Neural cell (in vitro differentiated cells): Measurements from ENCODE around the gene FAM168B. TPM values are rescaled to one million over a fixed set of nuclear protein-coding genes. Genes with fewer than 3 reads are reported as not detected.

ENCODE experiments used
- H2AFZ ChIP-seq: fragments of 200-600, 300-800 bp; sonication (generic), shearing (Covaris generic); 2 replicates; pipeline ENCODE4 v1.6.0; 2014; ENCODE audit warnings: low read depth, mild to moderate bottlenecking, antibody characterized with exemption, low read length, moderate library complexity
- H3F3A ChIP-seq: fragments of 200-600 bp; shearing (Covaris generic); 2 replicates; pipeline ENCODE4 v1.6.1; 2016; ENCODE audit warnings: mild to moderate bottlenecking, moderate library complexity, mixed read lengths, antibody characterized with exemption, low read length; ENCODE audit not compliant: insufficient read depth, poor library complexity, severe bottlenecking
- H3K27ac ChIP-seq: fragments of 200-600, 300-800 bp; sonication (generic), shearing (Covaris generic); 2 replicates; pipeline ENCODE4 v1.5.1; 2014; ENCODE audit warnings: mild to moderate bottlenecking, low read length, moderate library complexity
- H3K27me3 ChIP-seq: fragments of 300-800, 200-600 bp; sonication (generic), shearing (Covaris generic); 2 replicates; pipeline ENCODE4 v1.6.0; 2014; ENCODE audit warnings: mild to moderate bottlenecking, low read depth, low read length, moderate library complexity; ENCODE audit not compliant: insufficient read depth
- H3K36me3 ChIP-seq: fragments of 300-800, 200-600 bp; sonication (generic), shearing (Covaris generic); 2 replicates; pipeline ENCODE4 v1.5.1; 2014; ENCODE audit warnings: mild to moderate bottlenecking, antibody characterized with exemption, low read length, moderate library complexity; ENCODE audit not compliant: insufficient read depth
- H3K4me2 ChIP-seq: fragments of 300-800, 200-600 bp; sonication (generic), shearing (Covaris generic); 2 replicates; pipeline ENCODE4 v1.6.0; 2014; ENCODE audit warnings: mild to moderate bottlenecking, low read length
- H3K4me3 ChIP-seq: fragments of 300-800, 200-600 bp; sonication (generic), shearing (Covaris generic); 2 replicates; pipeline ENCODE4 v1.5.1; 2014; ENCODE audit warnings: mild to moderate bottlenecking, low read length, moderate library complexity
- H3K79me2 ChIP-seq: fragments of 200-600 bp; shearing (Covaris generic); replicated peaks from 2 replicates; pipeline ENCODE4 v1.6.0; 2014; ENCODE audit warnings: mild to moderate bottlenecking, low read length, moderate library complexity; ENCODE audit not compliant: insufficient read depth
- H3K9ac ChIP-seq: fragments of 300-800, 200-600 bp; sonication (generic), shearing (Covaris generic); 2 replicates; pipeline ENCODE4 v1.6.1; 2016; ENCODE audit warnings: mild to moderate bottlenecking, low read length, mixed read lengths
- H3K9me2 ChIP-seq: fragments of 200-600 bp; shearing (Covaris generic); 2 replicates; pipeline ENCODE4 v1.6.1; 2016; ENCODE audit warnings: mild to moderate bottlenecking, low read length, mixed read lengths; ENCODE audit not compliant: insufficient read depth
- H3K9me3 ChIP-seq: fragments of 200-600, 300-800 bp; sonication (generic), shearing (Covaris generic); 2 replicates; pipeline ENCODE4 v1.6.1; 2016; ENCODE audit warnings: mild to moderate bottlenecking, mixed run types, low read length, moderate library complexity, mixed read lengths
- H4K20me1 ChIP-seq: fragments of 200-600 bp; shearing (Covaris generic); 2 replicates; pipeline ENCODE4 v1.6.1; 2016; ENCODE audit warnings: mild to moderate bottlenecking, mixed run types; ENCODE audit not compliant: insufficient read depth
- EP300 ChIP-seq: fragments of 450-650 bp; conservative IDR thresholded peaks from 2 replicates; pipeline ENCODE4 v1.6.1; 2014; ENCODE audit warnings: antibody characterized with exemption, mild to moderate bottlenecking, moderate library complexity; ENCODE audit not compliant: poor library complexity, severe bottlenecking
- EZH2 ChIP-seq: fragments of 200-600, 300-800 bp; shearing (Covaris generic), sonication (generic); IDR thresholded peaks from 2 replicates; pipeline ENCODE4 v1.6.1; 2014; ENCODE audit warnings: antibody characterized with exemption, low read length, borderline replicate concordance, mild to moderate bottlenecking; ENCODE audit not compliant: insufficient read depth, poor library complexity, severe bottlenecking
- MXI1 ChIP-seq: fragments of 450-650 bp; conservative IDR thresholded peaks from 2 replicates; pipeline ENCODE4 v1.6.1; 2014; ENCODE audit warnings: antibody characterized with exemption, mild to moderate bottlenecking; ENCODE audit not compliant: poor library complexity, severe bottlenecking
- POLR2AphosphoS5 ChIP-seq: IDR thresholded peaks from 2 replicates; pipeline ENCODE4 v1.6.1; 2012
- RAD21 ChIP-seq: fragments of 450-650 bp; conservative IDR thresholded peaks from 2 replicates; pipeline ENCODE4 v1.6.1; 2014; ENCODE audit warnings: antibody characterized with exemption, mild to moderate bottlenecking, moderate library complexity
- SMC3 ChIP-seq: fragments of 450-650 bp; conservative IDR thresholded peaks from 2 replicates; pipeline ENCODE4 v1.6.1; 2014; ENCODE audit warnings: antibody characterized with exemption, mild to moderate bottlenecking, moderate library complexity; ENCODE audit not compliant: poor library complexity
- TAF1 ChIP-seq: IDR thresholded peaks from 2 replicates; pipeline ENCODE4 v1.6.1; 2012; ENCODE audit warnings: low read depth
- polyA plus RNA-seq: library from polyadenylated mRNA; depleted of rRNA; stranded (reverse); fragments of >200 nt; gene quantifications from 2 replicates; pipeline ENCODE4 v1.2.3, GENCODE V29; 2014
- TF ChIP-seq, protein P1 (sequence below): IDR thresholded peaks from 2 replicates; pipeline ENCODE4 v1.6.1; 2012; ENCODE audit warnings: borderline replicate concordance
- TF ChIP-seq, protein P2 (sequence below): fragments of 450-650 bp; IDR thresholded peaks from 2 replicates; pipeline ENCODE4 v1.5.1; 2014; ENCODE audit warnings: antibody characterized with exemption, mild to moderate bottlenecking, moderate library complexity; ENCODE audit not compliant: poor library complexity, severe bottlenecking

The FAM168B gene
- polyA plus RNA-seq, 1 donor from 2014 or later, result 162 TPM

DNA sequence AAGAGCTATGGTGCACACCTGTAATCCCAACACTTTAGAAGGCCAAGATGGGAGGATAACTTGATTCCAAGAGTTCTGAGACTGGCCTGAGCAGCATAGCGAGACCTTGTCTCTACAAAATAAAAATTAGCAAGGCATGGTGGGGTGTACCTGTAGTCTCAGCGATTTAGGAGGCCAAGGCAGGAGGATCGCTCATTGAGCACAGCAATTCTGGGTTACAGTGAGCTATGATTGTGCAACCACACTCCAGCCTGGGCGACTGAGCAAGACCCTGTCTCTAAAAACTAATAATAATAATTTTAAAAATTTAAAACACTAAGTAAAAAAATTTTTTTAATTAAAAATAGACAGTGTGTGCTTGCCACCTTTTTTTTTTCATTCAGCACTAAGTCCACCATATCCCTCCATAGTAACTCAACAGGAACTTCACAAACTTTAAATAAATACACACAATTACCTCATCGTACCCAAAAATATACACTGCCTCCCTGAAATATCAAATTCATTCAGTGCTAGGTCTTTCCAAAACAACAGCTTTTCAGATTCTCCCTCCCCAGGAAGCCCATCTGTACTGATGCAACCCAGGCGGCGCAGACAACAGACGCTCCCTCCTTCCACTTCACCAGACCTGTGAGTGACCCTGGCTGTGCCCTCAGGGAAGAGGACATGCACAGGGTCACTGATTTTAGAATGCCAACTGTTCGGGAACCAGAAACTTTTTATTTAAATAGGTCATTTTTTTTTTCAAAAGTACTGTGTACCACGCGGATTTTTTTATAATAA lies 29.6 kb downstream of the FAM168B start:
- TF ChIP-seq POLR2AphosphoS5 (no peak), RAD21 (no peak), MXI1 (no peak), TAF1 (no peak)
- H3K9me3 ChIP-seq, result no peaks in the 10 kb centered on the region
- no peak overlapping the region for H3K9ac ChIP-seq
- no peaks in the 10 kb centered on the region for H3K27me3 ChIP-seq
- H3K27ac ChIP-seq, result no peak overlapping the region
- no peaks in the 10 kb centered on the region for H3K9me2 ChIP-seq
- H3K4me2 ChIP-seq, result no peak overlapping the region
- no peak overlapping the region for H2AFZ ChIP-seq
- H3K36me3 ChIP-seq, result no peaks in the 10 kb centered on the region
- H3F3A ChIP-seq, result no peaks in the 10 kb centered on the region
- no peaks in the 10 kb centered on the region for H4K20me1 ChIP-seq
- H3K79me2 ChIP-seq, result peaks cover 52% of the 10 kb centered on the region
- H3K4me3 ChIP-seq, result no peak overlapping the region

DNA sequence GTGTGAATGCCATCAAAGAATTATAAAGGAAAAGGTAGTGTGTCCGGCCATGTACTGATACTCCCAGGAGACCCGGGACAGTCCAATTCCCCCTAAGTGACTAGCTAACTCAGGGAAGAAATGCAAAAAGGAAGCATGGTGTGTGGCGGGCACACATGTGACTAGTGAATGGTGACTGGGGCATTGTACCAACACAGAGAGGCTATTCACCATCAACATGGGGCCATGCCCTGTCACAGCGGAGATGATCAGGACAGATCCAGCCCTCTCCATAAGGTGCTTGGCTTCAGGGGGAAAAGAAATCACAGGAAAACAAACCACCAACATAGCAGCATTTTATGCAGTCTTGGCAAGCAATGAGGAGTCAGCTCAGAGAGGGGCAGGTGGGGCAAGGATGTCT lies 34.3 kb downstream of the FAM168B start:
- H3K4me3 ChIP-seq, result no peak overlapping the region
- H3K9ac ChIP-seq, result no peak overlapping the region
- H3K27me3 ChIP-seq, result no peaks in the 10 kb centered on the region
- H3K36me3 ChIP-seq, result peaks cover 6% of the 10 kb centered on the region
- no peaks in the 10 kb centered on the region for H3K9me2 ChIP-seq
- peaks cover 47% of the 10 kb centered on the region for H3K79me2 ChIP-seq
- H3K27ac ChIP-seq, result no peak overlapping the region
- no peak overlapping the region for H2AFZ ChIP-seq
- no peaks in the 10 kb centered on the region for H4K20me1 ChIP-seq
- H3K9me3 ChIP-seq, result no peaks in the 10 kb centered on the region
- no peak for TF ChIP-seq SMC3
- no peak for TF ChIP-seq TAF1
- no peak for TF ChIP-seq RAD21
- TF ChIP-seq, protein P1, sequence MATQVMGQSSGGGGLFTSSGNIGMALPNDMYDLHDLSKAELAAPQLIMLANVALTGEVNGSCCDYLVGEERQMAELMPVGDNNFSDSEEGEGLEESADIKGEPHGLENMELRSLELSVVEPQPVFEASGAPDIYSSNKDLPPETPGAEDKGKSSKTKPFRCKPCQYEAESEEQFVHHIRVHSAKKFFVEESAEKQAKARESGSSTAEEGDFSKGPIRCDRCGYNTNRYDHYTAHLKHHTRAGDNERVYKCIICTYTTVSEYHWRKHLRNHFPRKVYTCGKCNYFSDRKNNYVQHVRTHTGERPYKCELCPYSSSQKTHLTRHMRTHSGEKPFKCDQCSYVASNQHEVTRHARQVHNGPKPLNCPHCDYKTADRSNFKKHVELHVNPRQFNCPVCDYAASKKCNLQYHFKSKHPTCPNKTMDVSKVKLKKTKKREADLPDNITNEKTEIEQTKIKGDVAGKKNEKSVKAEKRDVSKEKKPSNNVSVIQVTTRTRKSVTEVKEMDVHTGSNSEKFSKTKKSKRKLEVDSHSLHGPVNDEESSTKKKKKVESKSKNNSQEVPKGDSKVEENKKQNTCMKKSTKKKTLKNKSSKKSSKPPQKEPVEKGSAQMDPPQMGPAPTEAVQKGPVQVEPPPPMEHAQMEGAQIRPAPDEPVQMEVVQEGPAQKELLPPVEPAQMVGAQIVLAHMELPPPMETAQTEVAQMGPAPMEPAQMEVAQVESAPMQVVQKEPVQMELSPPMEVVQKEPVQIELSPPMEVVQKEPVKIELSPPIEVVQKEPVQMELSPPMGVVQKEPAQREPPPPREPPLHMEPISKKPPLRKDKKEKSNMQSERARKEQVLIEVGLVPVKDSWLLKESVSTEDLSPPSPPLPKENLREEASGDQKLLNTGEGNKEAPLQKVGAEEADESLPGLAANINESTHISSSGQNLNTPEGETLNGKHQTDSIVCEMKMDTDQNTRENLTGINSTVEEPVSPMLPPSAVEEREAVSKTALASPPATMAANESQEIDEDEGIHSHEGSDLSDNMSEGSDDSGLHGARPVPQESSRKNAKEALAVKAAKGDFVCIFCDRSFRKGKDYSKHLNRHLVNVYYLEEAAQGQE, result no peak
- no peak for TF ChIP-seq POLR2AphosphoS5
- no peak for TF ChIP-seq EZH2
- no peak for TF ChIP-seq MXI1
- TF ChIP-seq, protein P2, sequence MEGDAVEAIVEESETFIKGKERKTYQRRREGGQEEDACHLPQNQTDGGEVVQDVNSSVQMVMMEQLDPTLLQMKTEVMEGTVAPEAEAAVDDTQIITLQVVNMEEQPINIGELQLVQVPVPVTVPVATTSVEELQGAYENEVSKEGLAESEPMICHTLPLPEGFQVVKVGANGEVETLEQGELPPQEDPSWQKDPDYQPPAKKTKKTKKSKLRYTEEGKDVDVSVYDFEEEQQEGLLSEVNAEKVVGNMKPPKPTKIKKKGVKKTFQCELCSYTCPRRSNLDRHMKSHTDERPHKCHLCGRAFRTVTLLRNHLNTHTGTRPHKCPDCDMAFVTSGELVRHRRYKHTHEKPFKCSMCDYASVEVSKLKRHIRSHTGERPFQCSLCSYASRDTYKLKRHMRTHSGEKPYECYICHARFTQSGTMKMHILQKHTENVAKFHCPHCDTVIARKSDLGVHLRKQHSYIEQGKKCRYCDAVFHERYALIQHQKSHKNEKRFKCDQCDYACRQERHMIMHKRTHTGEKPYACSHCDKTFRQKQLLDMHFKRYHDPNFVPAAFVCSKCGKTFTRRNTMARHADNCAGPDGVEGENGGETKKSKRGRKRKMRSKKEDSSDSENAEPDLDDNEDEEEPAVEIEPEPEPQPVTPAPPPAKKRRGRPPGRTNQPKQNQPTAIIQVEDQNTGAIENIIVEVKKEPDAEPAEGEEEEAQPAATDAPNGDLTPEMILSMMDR, result no peak
- no peak for TF ChIP-seq EP300
- H3K4me2 ChIP-seq, result no peak overlapping the region
- no peaks in the 10 kb centered on the region for H3F3A ChIP-seq
